Fibroblast of skin of left biceps (primary cell): ENCODE data around the gene ZNF660.
"Not testable (repeated sequence)": the region's sequence is repeated elsewhere in the genome, so short reads cannot be mapped to it uniquely, and the experiment has no call there.

Experiments
- DNase-seq, 2 experiments: peaks; one replicate each; pipeline ENCODE4 v3.0.0-alpha.2; 2013; ENCODE audit warnings: low read depth in 2 of 2

The ZNF660 gene

GRCh38 chr3:44584646-44585501 is at the start of gene ZNF660:
Gene ZNF660, plus strand, starts transcription at chr3:44584964. Its CDS starts 9,230 bp downstream, at chr3:44594194.
- DNase-seq = peak; percentile 45 to 53

DNA sequence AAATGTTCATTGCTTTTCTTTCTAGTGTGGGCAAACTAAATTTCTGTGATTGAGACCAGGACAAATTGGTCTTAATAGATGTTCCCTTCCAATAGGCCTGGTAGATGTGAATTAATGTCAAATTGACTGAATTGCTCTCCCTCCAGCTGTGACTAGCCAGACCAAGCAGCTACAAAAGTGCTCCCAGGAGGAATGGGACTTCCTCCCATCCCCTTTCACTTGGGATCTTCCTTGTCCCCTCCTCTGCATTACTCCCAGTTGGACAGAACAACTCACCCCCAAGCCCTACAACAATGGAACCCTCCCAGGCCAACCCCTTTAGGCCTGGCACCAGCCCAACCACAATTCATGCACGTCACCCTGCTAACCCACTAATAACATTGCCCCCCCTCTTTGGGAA is 49.4 kb upstream of the ZNF660 start:
- no peak for DNase-seq

DNA sequence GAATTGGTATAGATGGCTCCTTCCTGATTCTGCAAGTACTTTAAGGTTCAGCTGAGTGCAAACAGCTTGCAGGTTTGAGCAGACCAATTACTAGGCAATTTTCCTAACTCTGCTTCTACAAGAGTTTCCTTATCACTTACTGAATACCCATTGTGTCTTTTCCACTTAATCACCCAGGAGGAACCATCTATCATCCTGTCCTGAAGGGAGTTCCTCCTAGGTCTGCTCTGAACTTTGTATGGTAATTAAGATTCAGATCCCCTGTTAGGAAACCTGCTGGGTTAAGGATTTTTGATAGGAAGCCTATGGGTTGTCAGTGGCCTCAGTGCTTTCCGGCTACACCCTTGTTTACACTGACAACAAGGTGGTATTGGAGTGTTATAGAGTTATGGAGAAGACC is 40.0 kb upstream of the ZNF660 start:
- not testable (repeated sequence) for DNase-seq

DNA sequence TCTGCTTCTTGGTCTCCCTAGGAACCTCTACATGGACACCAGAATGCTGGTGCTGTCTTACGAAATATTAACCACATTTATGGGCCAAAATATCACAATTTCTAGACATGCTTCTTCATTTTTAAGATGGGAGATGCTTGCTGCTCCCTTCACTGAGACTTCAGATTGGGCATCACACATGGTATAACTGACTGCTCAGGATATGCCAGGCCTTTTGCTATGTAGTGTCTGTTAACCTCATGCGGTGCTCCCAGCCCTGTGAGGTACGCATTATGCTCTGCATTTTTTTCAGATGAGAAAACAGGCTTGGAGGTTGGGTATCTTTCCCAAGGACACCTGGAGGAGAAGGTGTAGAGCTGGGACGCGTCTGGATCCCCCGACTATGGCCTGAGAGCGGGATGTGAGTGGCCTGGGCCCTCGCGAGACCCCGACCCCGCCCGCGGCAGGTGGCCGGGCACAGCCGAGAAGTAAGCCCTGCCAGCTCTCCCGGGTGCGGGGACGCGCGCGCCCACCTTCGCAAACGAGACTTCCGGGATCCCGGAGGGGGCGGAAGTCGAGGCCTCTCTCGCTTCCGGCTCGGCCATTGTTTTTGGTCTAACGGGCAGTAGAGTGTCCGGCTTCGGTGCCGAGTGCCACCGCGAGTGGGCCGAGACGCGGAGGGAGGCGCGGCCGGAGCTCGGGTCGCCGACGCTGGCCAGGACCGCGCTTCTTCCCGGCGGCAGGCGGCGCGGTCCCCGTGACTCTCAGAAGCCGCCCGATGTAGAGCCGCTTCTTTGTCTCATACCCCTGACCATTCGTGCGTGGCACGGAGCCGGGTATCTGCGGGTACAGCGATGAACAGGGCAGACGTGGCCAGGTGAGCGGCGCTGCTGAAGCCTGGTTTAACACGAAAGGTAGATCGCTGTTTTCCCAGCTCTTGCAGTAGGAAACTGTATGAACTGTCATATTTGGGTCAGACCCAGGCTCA is 29.9 kb upstream of the ZNF660 start, which contains the start of gene ZKSCAN7:
TSS of gene ZKSCAN7 (plus strand) at position 568 of the 967 bp plus-strand sequence. CDS start 1,855 bp downstream, outside the sequence.
- DNase-seq = peak; percentile 10 to 17

- no peak for DNase-seq
Observed at GRCh38 chr3:44555723-44556122, 29.0 kb upstream of the ZNF660 start.

DNA sequence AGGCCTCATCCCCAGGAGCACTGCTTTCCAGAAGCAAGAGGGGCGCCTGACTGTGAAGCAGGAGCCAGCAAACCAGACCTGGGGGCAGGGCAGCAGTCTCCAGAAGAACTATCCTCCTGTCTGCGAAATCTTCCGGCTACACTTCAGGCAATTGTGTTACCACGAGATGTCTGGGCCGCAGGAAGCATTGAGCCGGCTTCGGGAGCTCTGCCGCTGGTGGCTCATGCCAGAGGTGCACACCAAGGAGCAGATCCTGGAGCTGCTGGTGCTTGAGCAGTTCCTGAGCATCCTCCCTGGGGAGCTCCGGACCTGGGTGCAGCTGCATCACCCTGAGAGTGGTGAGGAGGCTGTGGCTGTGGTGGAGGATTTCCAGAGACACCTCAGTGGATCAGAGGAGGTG is 27.7 kb upstream of the ZNF660 start:
- DNase-seq = no peak

GRCh38 chr3:44561076-44561475 is 23.7 kb upstream of the ZNF660 start:
- no peak for DNase-seq

- no peak for DNase-seq
Observed at GRCh38 chr3:44562147-44562546, 22.6 kb upstream of the ZNF660 start.

DNA sequence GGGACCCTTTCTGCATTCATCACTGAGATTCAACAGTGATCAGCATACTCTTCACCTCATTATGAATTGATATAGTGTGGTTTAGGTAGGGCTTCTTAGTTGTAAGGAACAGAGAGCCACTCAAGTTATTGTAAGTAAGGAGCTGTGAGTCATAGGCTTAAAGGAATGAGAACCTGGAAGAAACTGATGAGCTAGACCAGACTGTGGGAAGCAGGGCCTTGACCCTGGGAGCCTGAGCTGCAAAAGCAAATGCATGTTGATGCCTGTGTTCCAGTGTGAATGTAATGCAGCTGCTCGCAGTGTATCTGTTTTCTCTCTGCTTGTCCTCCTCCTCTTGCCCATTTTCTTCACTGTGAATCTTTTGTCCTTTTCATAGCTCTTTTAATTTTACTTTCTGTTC is 16.2 kb upstream of the ZNF660 start:
- DNase-seq = no peak

- no peak for DNase-seq
Observed at GRCh38 chr3:44571024-44571423, 13.7 kb upstream of the ZNF660 start.

GRCh38 chr3:44576613-44577012 is 8.2 kb upstream of the ZNF660 start:
- no peak for DNase-seq

GRCh38 chr3:44577354-44577952 is 7.3 kb upstream of the ZNF660 start:
- DNase-seq = not testable (repeated sequence)

DNA sequence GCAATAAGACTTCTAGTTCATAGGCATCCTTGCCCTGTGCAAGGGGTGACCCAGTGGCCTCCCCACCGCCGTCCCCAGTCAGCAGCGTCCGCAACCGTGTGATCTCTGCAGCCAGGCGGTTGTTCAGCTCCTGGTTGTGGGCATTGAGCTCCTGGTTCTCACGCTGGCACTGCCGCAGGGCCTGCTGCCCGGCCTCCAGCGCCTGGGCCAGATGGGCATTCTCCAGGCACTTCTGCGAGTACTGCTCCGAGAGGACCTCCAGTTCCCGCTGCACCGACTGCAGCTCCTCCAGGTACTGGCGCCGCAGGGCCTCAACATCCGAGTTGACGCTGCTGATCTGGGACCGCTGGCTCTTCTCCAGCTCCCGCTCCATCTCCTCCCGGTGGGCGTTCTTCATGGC is 6.4 kb upstream of the ZNF660 start:
- DNase-seq = not testable (repeated sequence)

DNA sequence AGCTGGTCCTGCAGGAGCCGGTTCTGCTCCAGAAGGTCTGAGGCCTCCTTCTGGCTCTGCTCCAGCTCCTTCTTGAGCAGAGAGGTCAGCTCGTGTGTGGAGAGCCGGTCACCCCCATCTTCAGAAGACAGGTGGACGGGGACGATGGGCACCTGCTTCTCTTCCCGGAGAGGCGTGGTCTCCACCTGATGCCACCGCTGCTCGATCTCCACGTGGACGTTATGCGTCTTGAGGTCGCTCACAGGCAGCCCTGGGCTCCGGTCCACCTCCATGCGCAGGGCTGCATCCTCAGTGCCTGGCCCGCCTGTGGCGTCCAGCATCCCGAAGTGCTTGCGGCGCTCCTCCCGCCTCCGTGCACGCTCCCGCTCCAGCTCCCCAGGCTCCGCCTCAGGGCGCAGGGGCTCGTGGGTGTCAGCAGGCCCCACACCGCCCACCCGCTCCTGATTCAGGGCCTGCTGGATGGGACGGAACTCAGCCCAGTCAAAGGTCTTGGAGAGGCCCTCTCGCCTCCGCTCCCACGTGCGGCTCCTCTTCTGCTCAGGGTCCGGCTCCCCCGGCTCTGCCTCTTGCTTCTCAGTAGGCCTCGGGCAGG is 5.7 kb upstream of the ZNF660 start:
- DNase-seq = not testable (repeated sequence)

DNA sequence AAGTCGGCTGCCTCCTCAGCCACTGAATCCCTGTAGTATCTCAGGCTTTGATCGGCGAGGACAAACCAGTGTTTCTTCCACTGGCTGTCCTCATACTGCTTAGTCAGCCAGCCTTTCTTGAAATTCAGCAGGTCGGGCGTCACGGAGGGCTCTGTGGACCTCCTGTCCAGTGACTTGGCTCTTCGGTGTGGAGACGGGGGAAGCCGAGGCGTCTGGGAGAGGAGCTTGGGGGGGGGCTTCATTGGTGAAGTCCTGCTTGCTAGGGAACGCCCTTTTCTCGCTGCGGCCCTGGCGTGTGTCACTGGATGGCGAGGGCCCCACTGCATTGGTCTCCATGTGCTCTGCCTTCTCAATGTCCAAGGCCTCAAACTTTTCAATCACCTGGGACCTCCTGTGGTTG is 5.0 kb upstream of the ZNF660 start:
- not testable (repeated sequence) for DNase-seq

DNA sequence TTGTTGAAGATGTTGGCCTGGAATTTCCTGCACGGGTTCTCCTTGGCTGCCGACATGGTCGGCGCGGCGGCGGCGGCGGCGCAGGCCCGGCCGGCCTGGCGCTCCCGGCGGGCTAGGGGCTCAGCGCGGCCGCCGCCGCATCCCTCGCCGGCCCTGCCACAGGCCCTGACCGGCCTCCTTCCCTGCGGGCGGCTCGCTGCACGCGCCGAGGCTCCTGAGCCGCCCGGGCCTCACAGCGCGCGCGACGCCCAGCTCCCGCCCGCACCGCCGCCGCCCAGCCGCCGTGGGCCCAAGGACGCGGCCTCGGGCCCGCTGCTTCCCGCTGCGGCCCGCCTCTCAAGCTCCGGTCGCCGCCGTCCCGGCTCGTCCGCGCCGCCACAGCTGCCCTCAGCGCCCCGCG is 3.8 kb upstream of the ZNF660 start:
- not testable (repeated sequence) for DNase-seq

DNA sequence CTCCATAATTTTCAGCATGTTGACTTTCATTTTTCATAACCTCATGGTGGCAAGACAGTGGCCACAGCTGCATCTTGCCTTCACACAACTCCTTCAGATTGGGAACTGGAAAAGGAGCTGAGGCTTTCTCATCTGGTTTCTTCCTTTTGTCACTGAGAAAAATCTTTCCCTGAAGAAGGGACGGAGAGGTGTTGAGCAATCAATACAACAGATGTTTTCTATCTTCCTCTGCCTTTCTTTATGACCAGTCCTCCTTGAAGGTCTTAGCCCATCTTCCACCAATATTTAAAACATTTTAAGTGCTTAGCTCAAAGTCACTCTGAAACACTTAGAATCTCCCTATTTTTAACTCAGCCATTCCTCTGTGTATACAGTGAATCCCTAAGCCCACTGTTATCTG is 11.9 kb downstream of the ZNF660 start:
- DNase-seq = no peak

DNA sequence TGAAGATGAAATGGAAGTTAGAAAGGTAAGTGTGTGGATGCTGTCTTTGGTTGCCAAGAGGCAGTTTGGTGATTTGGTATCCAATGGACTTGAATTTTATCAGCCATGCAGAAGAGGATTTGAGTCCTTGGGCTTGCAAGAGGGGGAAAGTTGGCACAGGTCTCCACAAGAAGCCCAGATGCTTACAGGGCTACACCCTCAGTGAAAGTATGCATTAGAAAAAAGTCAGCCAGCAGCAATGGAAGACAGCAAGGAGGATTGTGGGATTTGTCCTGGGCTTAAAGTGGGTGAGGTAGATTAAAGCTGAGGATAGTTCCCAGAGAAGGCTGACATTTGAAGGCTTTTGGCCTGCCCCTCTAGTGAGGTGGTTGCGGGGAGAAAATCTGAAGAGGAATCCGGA is 17.0 kb downstream of the ZNF660 start:
- DNase-seq = no peak

GRCh38 chr3:44612678-44613077 is 27.9 kb downstream of the ZNF660 start:
- DNase-seq = no peak

DNA sequence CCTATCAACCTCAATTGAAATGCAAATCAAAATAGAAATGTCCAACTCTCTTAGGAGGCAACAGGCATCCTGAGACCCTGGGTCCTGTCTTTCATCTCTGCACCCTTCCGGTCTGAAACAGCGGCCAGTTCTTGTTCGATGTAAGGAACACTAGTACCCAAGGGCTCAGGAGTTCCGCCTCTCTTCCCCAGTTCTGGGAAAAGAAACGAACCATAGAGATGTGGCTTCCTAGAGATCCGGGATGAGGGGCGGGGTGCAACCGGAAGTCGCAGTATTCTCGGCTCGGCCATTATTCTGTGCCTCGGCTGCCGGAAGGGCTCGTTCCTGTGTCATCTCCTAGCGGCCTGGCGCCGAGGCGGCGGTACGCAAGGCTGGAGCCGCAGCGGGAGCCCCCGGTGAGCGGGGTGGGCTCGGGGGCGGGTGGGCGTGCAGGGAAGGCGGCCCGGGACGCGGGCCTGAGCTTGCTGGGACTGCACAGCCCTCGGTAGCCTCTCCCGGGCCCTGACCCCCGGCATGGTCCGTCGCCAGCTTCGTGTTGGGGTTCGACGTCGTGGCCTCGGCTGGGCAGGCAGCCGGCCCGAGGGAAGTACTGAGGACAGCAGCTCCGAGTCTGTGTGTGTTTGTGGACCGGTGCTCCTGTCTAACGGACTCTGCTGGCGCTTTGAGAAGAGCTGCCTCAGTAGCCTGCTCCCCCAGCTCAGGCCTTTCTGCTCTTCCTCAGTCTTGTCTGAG is 40.2 kb downstream of the ZNF660 start, which contains the start of gene ZNF197:
TSS of gene ZNF197 (plus strand) at position 288 of the 732 bp plus-strand sequence. CDS start 4,119 bp downstream, outside the sequence.
- DNase-seq = peak; percentile 78 to 81

DNA sequence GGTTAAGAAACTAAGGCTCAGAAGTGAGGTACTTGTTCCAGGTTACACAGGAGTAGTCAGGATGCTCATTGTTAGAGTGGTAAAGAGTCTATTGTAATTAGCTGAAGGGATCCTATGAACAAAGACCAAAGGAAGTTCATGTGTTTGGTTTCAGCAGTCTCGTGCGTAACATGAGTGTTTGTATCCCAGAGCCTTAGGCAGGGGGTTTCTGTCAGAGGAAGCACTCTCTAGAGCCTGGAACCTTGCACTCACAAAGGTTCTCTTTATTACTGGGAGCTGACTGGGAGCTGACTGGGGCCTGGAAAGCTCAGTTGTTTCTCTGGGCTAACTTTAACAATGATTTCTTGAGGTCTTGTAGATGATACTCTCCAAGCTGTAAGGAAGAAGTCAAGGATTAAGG is 44.0 kb downstream of the ZNF660 start:
- DNase-seq = no peak
